GM12878 (cell line): ENCODE results near the gene BTBD3. TPM values are rescaled to one million over a fixed set of nuclear protein-coding genes. Genes with fewer than 3 reads are reported as not detected.

ENCODE experiments used
- ATF7 ChIP-seq: fragments of 450-650 bp; IDR thresholded peaks from 2 replicates; pipeline ENCODE4 v1.6.1; 2016; ENCODE audit warnings: low read depth, mild to moderate bottlenecking
- MAX ChIP-seq: IDR thresholded peaks from 2 replicates; pipeline ENCODE4 v1.6.1; 2012; ENCODE audit warnings: low read depth, low read length, improper control_type of control experiment
- NR2F1 ChIP-seq: fragments of 450-650 bp; conservative IDR thresholded peaks from 2 replicates; pipeline ENCODE4 v1.6.1; 2017; ENCODE audit warnings: mild to moderate bottlenecking
- RELB ChIP-seq: fragments of 450-650 bp; IDR thresholded peaks from 2 replicates; pipeline ENCODE4 v1.6.1; 2017; ENCODE audit warnings: low read depth, mild to moderate bottlenecking, moderate library complexity
- RUNX3 ChIP-seq: IDR thresholded peaks from 2 replicates; pipeline ENCODE4 v1.6.1; 2012; ENCODE audit warnings: low read length, inconsistent platforms
- polyA plus RNA-seq, 11 experiments: library from polyadenylated mRNA; depleted of rRNA in 4 of 11; unstranded in 6 of 11; stranded (reverse) in 5 of 11; fragments of >200 nt; fragmentation: Nextera tagmentation in 4 of 11; fragmentation: Illumina TruSeq in 1 of 11; extraction: Ambion mirVana in 4 of 11; extraction: Trizol in 1 of 11; gene quantifications; 1 replicate in 1 of 11; 2 replicates in 10 of 11; pipeline versions ENCODE4 v1.2.1 to v1.2.3, GENCODE V29; 2011 to 2016; ENCODE audit warnings: inconsistent platforms in 2 of 11, missing spikeins in 2 of 11, low read depth in 1 of 11
- total RNA-seq, 4 experiments: library from RNA; depleted of rRNA in 3 of 4; stranded (reverse); fragments of >200 nt in 3 of 4; fragmentation: Illumina TruSeq in 1 of 4; extraction: Trizol in 1 of 4; gene quantifications; 2 replicates each; pipeline versions ENCODE4 v1.2.1 to v1.2.3, GENCODE V29; 2013 to 2021
- TF ChIP-seq, protein P1 (sequence below): IDR thresholded peaks from 2 replicates; pipeline ENCODE4 v1.6.1; 2012; ENCODE audit warnings: mild to moderate bottlenecking, low read depth, low read length
- TF ChIP-seq, protein P2 (sequence below): fragments of 450-650 bp; IDR thresholded peaks from 2 replicates; pipeline ENCODE4 v1.6.1; 2017; ENCODE audit warnings: mild to moderate bottlenecking, low read depth, inconsistent platforms; ENCODE audit not compliant: poor library complexity, severe bottlenecking

BTBD3 gene
- total and polyA plus RNA-seq, 10 of the 15 experiments (the other 5 are each of a cell fraction or from before 2014, with no cell fraction given) = 0.02 to 12.8 (median 0.23) TPM

DNA sequence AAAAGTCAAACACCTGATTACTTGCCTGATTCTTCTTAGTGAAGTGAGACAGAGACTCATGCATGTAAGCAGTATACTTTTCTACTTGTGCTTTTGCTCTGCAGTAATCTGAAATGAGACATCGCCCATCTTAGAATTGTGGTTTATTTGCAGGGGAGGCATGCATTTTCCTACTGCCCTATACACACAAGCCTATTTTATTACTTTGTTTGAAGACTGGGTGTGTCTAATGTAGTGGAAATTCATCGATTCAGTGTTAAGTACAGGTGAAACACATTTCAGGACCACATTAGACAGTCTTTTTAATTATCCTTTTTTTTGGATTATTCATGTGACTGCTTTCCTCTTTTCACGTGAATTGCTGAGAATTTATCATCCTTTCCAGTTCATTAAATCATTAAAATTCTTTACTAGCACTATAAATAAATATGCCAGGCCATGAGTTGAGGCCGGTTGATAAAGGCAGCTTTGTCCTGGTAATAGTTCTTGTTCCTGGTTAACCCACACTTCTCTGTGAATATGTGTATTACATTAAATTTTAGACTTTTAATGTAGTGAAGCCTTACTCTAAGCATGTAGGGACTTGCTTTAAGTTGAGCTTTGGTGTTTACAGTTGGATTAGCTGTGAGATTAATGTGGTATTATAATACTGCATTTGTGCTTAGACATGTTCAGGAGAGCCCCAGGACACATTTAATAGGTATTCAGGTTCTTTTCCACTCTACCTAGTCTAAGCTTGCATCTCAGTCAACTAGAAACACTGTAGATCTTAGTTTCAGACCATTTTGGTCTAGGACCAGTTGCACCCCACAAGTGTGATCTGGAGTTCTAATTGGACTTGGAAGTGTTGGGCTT, 10.8 kb upstream of the BTBD3 start (continued):
- TF ChIP-seq NR2F1 = no peak
- no peak for TF ChIP-seq RELB
- no peak for TF ChIP-seq RUNX3
- TF ChIP-seq, protein P1, sequence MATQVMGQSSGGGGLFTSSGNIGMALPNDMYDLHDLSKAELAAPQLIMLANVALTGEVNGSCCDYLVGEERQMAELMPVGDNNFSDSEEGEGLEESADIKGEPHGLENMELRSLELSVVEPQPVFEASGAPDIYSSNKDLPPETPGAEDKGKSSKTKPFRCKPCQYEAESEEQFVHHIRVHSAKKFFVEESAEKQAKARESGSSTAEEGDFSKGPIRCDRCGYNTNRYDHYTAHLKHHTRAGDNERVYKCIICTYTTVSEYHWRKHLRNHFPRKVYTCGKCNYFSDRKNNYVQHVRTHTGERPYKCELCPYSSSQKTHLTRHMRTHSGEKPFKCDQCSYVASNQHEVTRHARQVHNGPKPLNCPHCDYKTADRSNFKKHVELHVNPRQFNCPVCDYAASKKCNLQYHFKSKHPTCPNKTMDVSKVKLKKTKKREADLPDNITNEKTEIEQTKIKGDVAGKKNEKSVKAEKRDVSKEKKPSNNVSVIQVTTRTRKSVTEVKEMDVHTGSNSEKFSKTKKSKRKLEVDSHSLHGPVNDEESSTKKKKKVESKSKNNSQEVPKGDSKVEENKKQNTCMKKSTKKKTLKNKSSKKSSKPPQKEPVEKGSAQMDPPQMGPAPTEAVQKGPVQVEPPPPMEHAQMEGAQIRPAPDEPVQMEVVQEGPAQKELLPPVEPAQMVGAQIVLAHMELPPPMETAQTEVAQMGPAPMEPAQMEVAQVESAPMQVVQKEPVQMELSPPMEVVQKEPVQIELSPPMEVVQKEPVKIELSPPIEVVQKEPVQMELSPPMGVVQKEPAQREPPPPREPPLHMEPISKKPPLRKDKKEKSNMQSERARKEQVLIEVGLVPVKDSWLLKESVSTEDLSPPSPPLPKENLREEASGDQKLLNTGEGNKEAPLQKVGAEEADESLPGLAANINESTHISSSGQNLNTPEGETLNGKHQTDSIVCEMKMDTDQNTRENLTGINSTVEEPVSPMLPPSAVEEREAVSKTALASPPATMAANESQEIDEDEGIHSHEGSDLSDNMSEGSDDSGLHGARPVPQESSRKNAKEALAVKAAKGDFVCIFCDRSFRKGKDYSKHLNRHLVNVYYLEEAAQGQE = no peak
- TF ChIP-seq, protein P2, sequence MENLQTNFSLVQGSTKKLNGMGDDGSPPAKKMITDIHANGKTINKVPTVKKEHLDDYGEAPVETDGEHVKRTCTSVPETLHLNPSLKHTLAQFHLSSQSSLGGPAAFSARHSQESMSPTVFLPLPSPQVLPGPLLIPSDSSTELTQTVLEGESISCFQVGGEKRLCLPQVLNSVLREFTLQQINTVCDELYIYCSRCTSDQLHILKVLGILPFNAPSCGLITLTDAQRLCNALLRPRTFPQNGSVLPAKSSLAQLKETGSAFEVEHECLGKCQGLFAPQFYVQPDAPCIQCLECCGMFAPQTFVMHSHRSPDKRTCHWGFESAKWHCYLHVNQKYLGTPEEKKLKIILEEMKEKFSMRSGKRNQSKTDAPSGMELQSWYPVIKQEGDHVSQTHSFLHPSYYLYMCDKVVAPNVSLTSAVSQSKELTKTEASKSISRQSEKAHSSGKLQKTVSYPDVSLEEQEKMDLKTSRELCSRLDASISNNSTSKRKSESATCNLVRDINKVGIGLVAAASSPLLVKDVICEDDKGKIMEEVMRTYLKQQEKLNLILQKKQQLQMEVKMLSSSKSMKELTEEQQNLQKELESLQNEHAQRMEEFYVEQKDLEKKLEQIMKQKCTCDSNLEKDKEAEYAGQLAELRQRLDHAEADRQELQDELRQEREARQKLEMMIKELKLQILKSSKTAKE = no peak
- TF ChIP-seq MAX = no peak
- no peak for TF ChIP-seq ATF7
